Vagina (tissue), 2 donors: ENCODE data around the gene PLEKHM2.

ENCODE experiments used
- CTCF ChIP-seq, 3 experiments: fragments of 450-650 bp in 2 of 3; fragments of 200-600 bp in 1 of 3; sonication (generic) in 1 of 3; IDR thresholded peaks; one replicate each; pipeline ENCODE4 v1.5.1; 2017 to 2019; ENCODE audit warnings: antibody characterized with exemption in 3 of 3, mild to moderate bottlenecking in 2 of 3, moderate library complexity in 2 of 3
- POLR2AphosphoS5 ChIP-seq, 2 donors: sonication (generic); formaldehyde crosslinking; IDR thresholded peaks; one replicate each; pipeline ENCODE4 v1.9.0; 2017; ENCODE audit warnings: antibody characterized with exemption in 2 of 2, mild to moderate bottlenecking in 2 of 2, low read depth in 1 of 2; ENCODE audit not compliant: insufficient read depth in 1 of 2

GRCh38 chr1:15669864-15670263, 14.3 kb upstream of the PLEKHM2 start:
- TF ChIP-seq CTCF (IDR thresholded peaks at IDR 0.05): no peak
- TF ChIP-seq POLR2AphosphoS5 (IDR thresholded peaks at IDR 0.05; ENCODE audit: insufficient read depth in 1 of 2, low read depth in 1 of 2): no peak
